DMS153 (cell line): ENCODE results near the gene ANKRD13D.
A peak's percentile ranks its signal among the peaks of the same experiment; 100 is the strongest.

Source experiments
- DNase-seq: peaks from one replicate; lab custom pipeline; 2025; lab: John Stamatoyannopoulos, UW

The ANKRD13D gene

GRCh38 chr11:67261946-67262681, 27.0 kb upstream of the ANKRD13D start:
- DNase-seq = no peak

DNA sequence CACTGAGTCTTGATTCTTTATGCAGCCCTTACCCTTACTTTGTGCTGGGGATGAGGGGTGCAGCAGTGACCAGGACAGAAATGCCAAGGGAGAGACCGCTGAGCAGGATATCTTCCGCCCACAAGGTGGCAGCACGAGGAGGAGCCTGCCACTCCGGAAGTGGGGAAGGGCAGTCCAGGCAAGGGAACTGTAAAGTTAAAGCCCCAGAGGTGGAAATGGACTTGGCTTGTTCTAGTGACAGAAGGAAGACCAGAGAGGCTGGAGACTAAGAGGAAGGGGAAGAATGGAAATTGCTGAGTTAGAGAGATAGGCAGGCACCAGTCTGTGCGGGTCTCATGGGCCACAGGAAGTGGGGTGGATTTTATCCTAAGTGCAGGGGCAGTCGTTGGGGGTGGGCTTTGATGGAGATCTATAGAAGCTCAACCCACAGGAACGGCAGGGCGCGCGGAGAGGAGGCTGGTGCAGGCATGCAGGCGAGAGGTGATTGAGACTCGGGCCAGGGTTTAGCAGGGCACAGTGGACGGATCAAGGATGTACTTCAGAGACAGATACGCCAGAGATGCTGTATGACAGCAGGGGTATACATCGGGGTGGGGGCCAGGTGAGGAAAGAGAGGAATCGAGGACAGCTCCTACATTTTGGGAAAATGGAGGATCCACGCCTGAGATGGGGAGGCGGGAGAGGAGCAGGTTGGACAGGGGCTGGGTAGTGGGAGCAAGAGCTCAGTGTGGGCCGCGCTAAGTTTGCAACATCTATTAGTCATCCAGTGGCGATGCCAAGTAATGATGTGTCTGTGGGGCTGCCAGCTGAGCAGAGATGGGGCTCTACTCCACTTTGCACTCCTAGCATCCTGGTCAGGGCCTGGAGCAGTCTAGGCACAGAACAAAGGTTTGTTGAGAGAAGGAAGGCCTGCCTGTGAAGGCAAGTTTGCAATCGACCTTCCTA, 26.1 kb upstream of the ANKRD13D start:
- DNase-seq = peak; percentile 65

DNA sequence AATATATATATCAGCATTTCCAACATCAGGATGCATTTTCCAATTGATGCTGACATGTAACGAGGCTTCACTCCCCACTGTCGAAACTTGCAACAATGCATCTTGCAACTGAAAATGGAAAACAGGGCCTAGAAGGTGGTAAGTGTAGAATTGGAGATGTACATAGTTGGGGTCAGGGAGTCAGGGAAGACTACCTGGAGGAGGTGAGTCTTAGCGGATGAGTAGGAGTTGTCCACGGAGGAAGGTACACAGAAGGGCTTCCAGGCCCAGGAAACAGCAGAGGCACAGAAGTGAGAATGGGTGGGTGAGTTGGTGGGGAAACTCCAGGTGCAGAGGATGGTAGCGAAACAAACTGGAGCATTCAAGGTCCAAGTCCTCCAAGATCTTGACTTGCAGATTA, 24.8 kb upstream of the ANKRD13D start:
- no peak for DNase-seq

DNA sequence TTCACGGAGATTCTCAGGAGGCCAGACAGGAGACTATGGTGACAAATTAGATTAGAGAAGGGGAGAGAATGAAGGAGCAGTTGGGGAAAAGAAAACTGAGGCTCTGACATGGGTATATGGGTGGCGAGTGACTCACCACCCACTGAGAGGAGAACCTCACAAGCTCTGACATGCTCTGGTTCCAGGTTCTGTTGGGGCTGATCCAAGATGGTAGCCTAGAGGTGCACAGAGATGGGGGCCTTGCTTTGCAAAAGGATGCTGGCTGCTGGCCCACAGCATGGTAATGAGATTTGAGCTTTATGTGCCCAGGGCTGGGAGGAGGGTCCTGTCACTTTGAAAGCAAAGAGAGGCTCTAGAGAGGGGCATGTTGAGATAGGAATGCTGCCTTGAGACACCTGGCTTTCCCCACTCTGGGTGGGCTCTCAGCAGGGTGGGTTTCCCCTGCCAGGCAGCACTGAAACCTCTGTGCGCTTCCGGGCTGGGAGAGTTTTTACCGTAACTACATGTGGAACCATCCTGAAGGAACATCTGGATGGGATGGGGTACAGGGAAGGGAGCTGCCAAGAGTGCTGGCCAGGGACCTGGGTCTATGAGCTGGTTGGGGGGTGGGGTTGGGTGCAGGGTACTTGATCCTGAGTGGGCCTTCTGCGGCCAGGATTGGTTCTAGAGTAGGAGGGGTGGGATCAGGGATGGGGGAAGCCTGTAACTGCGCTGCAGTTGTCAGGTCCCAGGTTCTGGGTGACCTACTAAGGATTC, 24.0 kb upstream of the ANKRD13D start:
- DNase-seq = no peak

- DNase-seq = no peak
Observed at GRCh38 chr11:67265633-67266448, 23.3 kb upstream of the ANKRD13D start.

- no peak for DNase-seq
Observed at GRCh38 chr11:67266449-67267187, 22.5 kb upstream of the ANKRD13D start, which contains the start of gene GRK2. Gene GRK2 (plus strand): TSS chr11:67266473. CDS start chr11:67266700, 227 bp downstream.

GRCh38 chr11:67267188-67268080, 21.7 kb upstream of the ANKRD13D start:
- DNase-seq = peak; percentile 51

- DNase-seq = no peak
Observed at GRCh38 chr11:67268081-67268961, 20.8 kb upstream of the ANKRD13D start.

GRCh38 chr11:67268962-67269268, 20.2 kb upstream of the ANKRD13D start:
- no peak for DNase-seq

DNA sequence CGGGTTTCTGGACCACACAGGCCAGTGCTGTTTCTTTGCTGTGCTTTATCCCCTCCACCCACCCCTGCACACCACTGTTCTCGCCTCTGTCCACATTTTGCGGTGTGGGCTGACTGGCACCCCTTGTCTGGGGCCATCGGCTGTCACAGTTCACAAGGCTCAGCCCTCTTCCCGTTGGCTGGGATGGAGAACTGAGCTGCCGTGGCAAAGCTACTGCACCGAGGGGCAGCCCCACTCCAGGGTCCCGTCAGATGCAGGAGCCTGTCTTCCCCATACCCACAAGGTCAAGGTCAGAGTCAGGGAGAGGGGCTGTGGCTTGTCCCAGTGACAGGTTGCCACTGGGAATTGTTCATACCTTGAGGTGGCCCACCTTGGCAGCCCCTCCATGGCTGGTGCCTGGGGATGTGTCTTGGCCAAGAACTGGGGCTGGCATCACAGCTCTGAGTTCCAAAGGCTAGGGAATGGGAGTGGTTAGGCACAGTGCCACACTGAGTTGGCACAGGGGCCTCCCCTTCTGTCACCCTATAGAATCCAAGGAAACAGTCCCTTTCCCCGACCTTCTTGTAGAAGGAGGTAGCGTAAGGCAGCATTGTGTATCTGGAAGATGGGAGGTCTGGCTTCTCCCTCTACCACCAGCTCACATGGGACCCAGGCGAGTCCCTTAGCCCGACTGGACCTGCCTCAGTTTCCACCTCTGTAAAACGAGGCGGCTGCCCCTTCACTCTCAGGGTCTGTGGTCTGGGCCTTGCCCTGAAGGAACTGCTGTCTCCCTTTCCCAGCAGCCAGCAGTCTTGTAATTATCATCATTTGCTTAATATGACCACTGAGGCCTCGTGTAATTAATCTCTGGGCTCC, 19.5 kb upstream of the ANKRD13D start:
- no peak for DNase-seq

- DNase-seq = no peak
Observed at GRCh38 chr11:67270256-67271204, 18.6 kb upstream of the ANKRD13D start.

DNA sequence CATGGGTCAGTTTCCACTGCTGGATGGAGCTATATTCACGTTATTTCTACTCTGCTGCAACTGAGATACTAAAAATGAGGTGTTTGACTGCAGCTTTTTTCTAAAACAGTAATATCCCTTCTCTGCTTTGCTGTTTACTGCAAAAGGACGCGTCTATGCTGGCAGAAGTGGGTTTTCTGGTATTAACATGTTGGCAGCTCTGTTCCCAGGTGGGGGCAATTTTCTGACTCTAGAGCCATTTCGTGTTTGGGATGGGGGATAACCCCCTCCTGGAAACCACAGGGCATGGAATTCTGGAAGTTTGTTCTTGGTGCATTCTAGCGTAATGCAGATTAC, 17.9 kb upstream of the ANKRD13D start:
- no peak for DNase-seq

DNA sequence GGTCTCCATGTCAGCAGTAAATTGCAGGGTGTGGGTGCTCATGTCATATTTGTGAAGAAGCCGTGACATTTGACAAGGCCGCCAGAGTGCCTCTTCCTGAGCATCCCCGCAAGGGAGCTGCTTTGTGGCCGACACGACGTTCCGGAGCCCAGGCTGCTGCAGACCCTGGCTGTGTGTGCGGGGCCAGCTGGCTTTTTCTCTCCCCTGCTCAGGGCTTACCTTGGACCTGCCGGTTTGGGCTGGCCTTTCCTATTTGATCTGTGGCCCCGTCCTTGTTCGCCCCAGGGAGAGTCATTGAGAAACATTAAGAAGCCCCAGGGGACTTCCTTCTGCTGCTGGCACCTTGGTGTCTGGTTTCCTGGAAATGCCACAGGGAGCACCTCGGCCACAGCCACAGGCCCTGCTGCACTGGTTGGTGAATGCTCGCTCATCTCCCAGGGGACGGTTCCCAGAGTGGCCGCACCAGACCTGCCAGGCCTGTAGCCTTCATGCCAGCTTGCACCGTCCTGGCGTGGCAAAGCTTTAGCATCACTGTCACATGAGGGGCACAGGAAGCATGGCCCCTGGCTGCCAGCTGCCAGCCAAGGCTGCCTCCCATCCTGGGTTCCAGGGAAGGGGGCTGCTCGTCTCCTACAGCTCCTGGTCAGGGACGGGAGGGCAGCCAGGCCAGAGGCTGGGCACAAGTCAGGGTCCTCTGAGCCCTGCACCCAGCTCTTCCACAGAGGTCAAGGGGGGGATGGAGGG, 17.4 kb upstream of the ANKRD13D start:
- DNase-seq = peak; percentile 91

- no peak for DNase-seq
Observed at GRCh38 chr11:67272327-67273259, 16.5 kb upstream of the ANKRD13D start.
